PC-9 (cell line): ENCODE results near the gene SH3PXD2A. TPM values are rescaled to one million over a fixed set of nuclear protein-coding genes. Genes with fewer than 3 reads are reported as not detected.

ENCODE experiments used
- BruUV-seq: library from RNA; stranded (reverse); fragments of 400-500 nt; replicated peaks from 2 replicates; lab custom pipeline; 2021; lab: Mats Ljungman, UMichigan
- CTCF ChIA-PET: fragments of 300-600 bp; sonication (Branson Sonifier 250); formaldehyde crosslinking; loops from one replicate; lab custom pipeline; 2022; ENCODE audit warnings: antibody characterized with exemption; lab: Charles Lee
- POLR2A ChIA-PET: fragments of 300-600 bp; sonication (Branson Sonifier 250); formaldehyde crosslinking; loops from one replicate; lab custom pipeline; 2022; ENCODE audit warnings: antibody characterized with exemption; ENCODE audit not compliant: unreplicated experiment; lab: Charles Lee
- DNase-seq, 2 experiments: peaks; one replicate each; pipeline versions ENCODE4 v3.0.0 to v3.0.0-alpha.2; 2015 to 2022; ENCODE audit warnings: mixed read lengths in 1 of 2
- H2AFZ ChIP-seq: fragments of 200-600 bp; sonication (generic); 2 replicates; pipeline ENCODE4 v1.8.1; 2017; ENCODE audit warnings: antibody characterized with exemption
- H3F3A ChIP-seq: fragments of 200-600 bp; sonication (generic); 2 replicates; pipeline ENCODE4 v1.8.1; 2017; ENCODE audit warnings: antibody characterized with exemption, mild to moderate bottlenecking, low read depth; ENCODE audit not compliant: insufficient read depth
- H3K27ac ChIP-seq: fragments of 200-600 bp; sonication (generic); 2 replicates; pipeline ENCODE4 v1.6.1; 2016; ENCODE audit warnings: mixed run types
- H3K27me3 ChIP-seq: fragments of 200-600 bp; sonication (generic); 2 replicates; pipeline ENCODE4 v1.6.1; 2016; ENCODE audit warnings: low read depth, mixed run types; ENCODE audit not compliant: insufficient read depth
- H3K36me3 ChIP-seq: fragments of 200-600 bp; sonication (generic); 2 replicates; pipeline ENCODE4 v1.6.1; 2016; ENCODE audit warnings: low read depth, mixed run types
- H3K4me1 ChIP-seq: fragments of 200-600 bp; sonication (generic); replicated peaks from 2 replicates; pipeline ENCODE4 v1.6.1; 2016; ENCODE audit warnings: mixed run types; ENCODE audit not compliant: insufficient read depth
- H3K4me2 ChIP-seq: fragments of 200-600 bp; sonication (generic); 2 replicates; pipeline ENCODE4 v1.6.1; 2017; ENCODE audit warnings: mixed run types
- H3K4me3 ChIP-seq: fragments of 200-600 bp; sonication (generic); 2 replicates; pipeline ENCODE4 v1.6.1; 2016; ENCODE audit warnings: mixed run types
- H3K79me2 ChIP-seq: fragments of 200-600 bp; sonication (generic); 2 replicates; pipeline ENCODE4 v1.6.1; 2017; ENCODE audit warnings: low read depth, mixed run types
- H3K9me2 ChIP-seq: fragments of 200-600 bp; sonication (generic); 2 replicates; pipeline ENCODE4 v1.8.1; 2017; ENCODE audit warnings: mild to moderate bottlenecking; ENCODE audit not compliant: insufficient read depth
- H3K9me3 ChIP-seq: fragments of 200-600 bp; sonication (generic); 2 replicates; pipeline ENCODE4 v1.8.1; 2016; ENCODE audit warnings: low read depth; ENCODE audit not compliant: insufficient read depth
- H4K20me1 ChIP-seq: fragments of 200-600 bp; sonication (generic); 2 replicates; pipeline ENCODE4 v1.8.1; 2017; ENCODE audit not compliant: insufficient read depth
- EZH2 ChIP-seq: fragments of 200-600 bp; sonication (generic); IDR thresholded peaks from 2 replicates; pipeline ENCODE4 v1.8.0; 2017; ENCODE audit warnings: antibody characterized with exemption, low read depth
- intact Hi-C: fragments of 100-400 bp; cut with micrococcal nuclease; formaldehyde crosslinking; loops from one replicate; pipeline ENCODE4 v1.10.0; 2022; ENCODE audit not compliant: unreplicated experiment
- total RNA-seq: library from RNA; stranded (reverse); gene quantifications from 2 replicates; pipeline ENCODE4 v1.2.3, GENCODE V29; 2021
- TF ChIP-seq, protein P1 (sequence below): fragments of 200-600 bp; sonication (generic); conservative IDR thresholded peaks from 2 replicates; pipeline ENCODE4 v1.6.1; 2017; ENCODE audit warnings: mixed run types, antibody characterized with exemption, mild to moderate bottlenecking, moderate library complexity

Gene SH3PXD2A
- total RNA-seq, 1 experiment from 2014 or later, result 12.5 TPM

GRCh38 chr10:103808780-103809179 is 46.6 kb downstream of the SH3PXD2A start:
- intact Hi-C loops, result no loop called here
- Histone ChIP-seq H3K9me3 (no peaks in the 10 kb centered on the region), H3K79me2 (no peaks in the 10 kb centered on the region), H3K36me3 (no peaks in the 10 kb centered on the region), H3K27ac (no peak overlapping the region), H3F3A (no peaks in the 10 kb centered on the region), H3K27me3 (no peaks in the 10 kb centered on the region), H3K4me2 (no peak overlapping the region), H4K20me1 (no peaks in the 10 kb centered on the region), H2AFZ (no peak overlapping the region), H3K4me1 (peaks cover 10% of the 10 kb centered on the region), H3K4me3 (no peak overlapping the region), H3K9me2 (no peaks in the 10 kb centered on the region)
- ChIA-PET POLR2A (no interaction called here), CTCF (no interaction called here)
- TF ChIP-seq EZH2, result no peak
- TF ChIP-seq, protein P1, sequence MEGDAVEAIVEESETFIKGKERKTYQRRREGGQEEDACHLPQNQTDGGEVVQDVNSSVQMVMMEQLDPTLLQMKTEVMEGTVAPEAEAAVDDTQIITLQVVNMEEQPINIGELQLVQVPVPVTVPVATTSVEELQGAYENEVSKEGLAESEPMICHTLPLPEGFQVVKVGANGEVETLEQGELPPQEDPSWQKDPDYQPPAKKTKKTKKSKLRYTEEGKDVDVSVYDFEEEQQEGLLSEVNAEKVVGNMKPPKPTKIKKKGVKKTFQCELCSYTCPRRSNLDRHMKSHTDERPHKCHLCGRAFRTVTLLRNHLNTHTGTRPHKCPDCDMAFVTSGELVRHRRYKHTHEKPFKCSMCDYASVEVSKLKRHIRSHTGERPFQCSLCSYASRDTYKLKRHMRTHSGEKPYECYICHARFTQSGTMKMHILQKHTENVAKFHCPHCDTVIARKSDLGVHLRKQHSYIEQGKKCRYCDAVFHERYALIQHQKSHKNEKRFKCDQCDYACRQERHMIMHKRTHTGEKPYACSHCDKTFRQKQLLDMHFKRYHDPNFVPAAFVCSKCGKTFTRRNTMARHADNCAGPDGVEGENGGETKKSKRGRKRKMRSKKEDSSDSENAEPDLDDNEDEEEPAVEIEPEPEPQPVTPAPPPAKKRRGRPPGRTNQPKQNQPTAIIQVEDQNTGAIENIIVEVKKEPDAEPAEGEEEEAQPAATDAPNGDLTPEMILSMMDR, result no peak
- DNase-seq, result no peak
- BruUV-seq, result no TSS peak

- Histone ChIP-seq H3K4me2 (no peak overlapping the region), H4K20me1 (no peaks in the 10 kb centered on the region), H3K79me2 (no peaks in the 10 kb centered on the region), H2AFZ (no peak overlapping the region), H3K4me1 (peaks cover 18% of the 10 kb centered on the region), H3K9me3 (no peaks in the 10 kb centered on the region), H3F3A (0 out of 2 replicates have a peak, but pooled peaks cover 3% of the 10 kb centered on the region), H3K36me3 (no peaks in the 10 kb centered on the region), H3K27ac (no peak overlapping the region), H3K9me2 (no peaks in the 10 kb centered on the region), H3K4me3 (no peak overlapping the region), H3K27me3 (no peaks in the 10 kb centered on the region)
- no peak for DNase-seq
- no peak for TF ChIP-seq EZH2
- TF ChIP-seq, protein P1, result no peak
- intact Hi-C loops, result no loop called here
- ChIA-PET CTCF (no interaction called here), POLR2A (no interaction called here)
- no TSS peak for BruUV-seq
Measured at GRCh38 chr10:103807996-103808395, 47.4 kb downstream of the SH3PXD2A start.

GRCh38 chr10:103806395-103807187 is 48.8 kb downstream of the SH3PXD2A start:
- ChIA-PET POLR2A (no interaction called here), CTCF (no interaction called here)
- DNase-seq, result no peak
- peaks cover 32% of the 10 kb centered on the region for H3K4me1 ChIP-seq
- intact Hi-C loops, result no loop called here
- H2AFZ ChIP-seq, result no peak overlapping the region
- H3K4me3 ChIP-seq, result no peak overlapping the region
- no peak for TF ChIP-seq EZH2
- TF ChIP-seq, protein P1, result no peak
- H3K27me3 ChIP-seq, result no peaks in the 10 kb centered on the region
- H3K4me2 ChIP-seq, result no peak overlapping the region
- H4K20me1 ChIP-seq, result no peaks in the 10 kb centered on the region
- BruUV-seq, result no TSS peak
- no peaks in the 10 kb centered on the region for H3K36me3 ChIP-seq
- no peaks in the 10 kb centered on the region for H3K9me2 ChIP-seq
- peaks cover 7% of the 10 kb centered on the region; the same call in 1 of the 2 replicates for H3F3A ChIP-seq
- no peaks in the 10 kb centered on the region for H3K79me2 ChIP-seq
- no peaks in the 10 kb centered on the region for H3K9me3 ChIP-seq
- H3K27ac ChIP-seq, result no peak overlapping the region
